Fibroblast of the conjunctiva (primary cell): Measurements from ENCODE around the gene KRT77.
"Not testable (repeated sequence)": the region's sequence is repeated elsewhere in the genome, so short reads cannot be mapped to it uniquely, and the experiment has no call there.

Source experiments
- DNase-seq: peaks from one replicate; pipeline ENCODE4 v3.0.0-alpha.2; 2010; ENCODE audit warnings: low read depth

The KRT77 gene

GRCh38 chr12:52721838-52722470 is 18.6 kb upstream of the KRT77 start:
- DNase-seq: no peak

- no peak for DNase-seq
Measured at GRCh38 chr12:52720365-52720886, 17.1 kb upstream of the KRT77 start.

- no peak for DNase-seq
Measured at GRCh38 chr12:52716061-52716460, 12.7 kb upstream of the KRT77 start.

- DNase-seq: no peak
Measured at GRCh38 chr12:52715416-52715815, 12.1 kb upstream of the KRT77 start.

- no peak for DNase-seq
Measured at GRCh38 chr12:52714887-52715281, 11.6 kb upstream of the KRT77 start.

- DNase-seq: no peak
Measured at GRCh38 chr12:52713960-52714886, 10.9 kb upstream of the KRT77 start.

GRCh38 chr12:52712122-52712521 is 8.8 kb upstream of the KRT77 start:
- DNase-seq: not testable (repeated sequence)

- DNase-seq: no peak
Measured at GRCh38 chr12:52710730-52711129, 7.4 kb upstream of the KRT77 start.

- no peak for DNase-seq
Measured at GRCh38 chr12:52708010-52708409, 4.7 kb upstream of the KRT77 start.

GRCh38 chr12:52704464-52704863 is 1.1 kb upstream of the KRT77 start:
- no peak for DNase-seq

- no peak for DNase-seq
Measured at GRCh38 chr12:52703878-52704277, 554 bp upstream of the KRT77 start.

GRCh38 chr12:52702338-52702737 is 986 bp downstream of the KRT77 start:
- DNase-seq: no peak

GRCh38 chr12:52701281-52701680 is 2.0 kb downstream of the KRT77 start:
- no peak for DNase-seq

- no peak for DNase-seq
Measured at GRCh38 chr12:52699960-52700359, 3.4 kb downstream of the KRT77 start.

GRCh38 chr12:52699373-52699772 is 4.0 kb downstream of the KRT77 start:
- DNase-seq: no peak

GRCh38 chr12:52698651-52699340 is 4.5 kb downstream of the KRT77 start:
- DNase-seq: no peak

- DNase-seq: no peak
Measured at GRCh38 chr12:52697058-52697582, 6.2 kb downstream of the KRT77 start.

GRCh38 chr12:52696588-52696987 is 6.7 kb downstream of the KRT77 start:
- DNase-seq: no peak

GRCh38 chr12:52695039-52695438 is 8.3 kb downstream of the KRT77 start:
- DNase-seq: no peak

- no peak for DNase-seq
Measured at GRCh38 chr12:52694151-52694550, 9.2 kb downstream of the KRT77 start.

- no peak for DNase-seq
Measured at GRCh38 chr12:52693261-52693660, 10.1 kb downstream of the KRT77 start.

GRCh38 chr12:52692254-52692653 is 11.1 kb downstream of the KRT77 start:
- no peak for DNase-seq

GRCh38 chr12:52691841-52692150 is 11.5 kb downstream of the KRT77 start:
- no peak for DNase-seq
